CD4-positive, alpha-beta T cell treated with Interleukin-15 for 4 hours (primary cell): Measurements from ENCODE around the gene HGD.
"Not testable (repeated sequence)": the region's sequence is repeated elsewhere in the genome, so short reads cannot be mapped to it uniquely, and the experiment has no call there.

Experiments
- DNase-seq: peaks from one replicate; pipeline ENCODE4 v3.0.0-alpha.2; 2020; ENCODE audit warnings: low spot score

HGD gene

DNA sequence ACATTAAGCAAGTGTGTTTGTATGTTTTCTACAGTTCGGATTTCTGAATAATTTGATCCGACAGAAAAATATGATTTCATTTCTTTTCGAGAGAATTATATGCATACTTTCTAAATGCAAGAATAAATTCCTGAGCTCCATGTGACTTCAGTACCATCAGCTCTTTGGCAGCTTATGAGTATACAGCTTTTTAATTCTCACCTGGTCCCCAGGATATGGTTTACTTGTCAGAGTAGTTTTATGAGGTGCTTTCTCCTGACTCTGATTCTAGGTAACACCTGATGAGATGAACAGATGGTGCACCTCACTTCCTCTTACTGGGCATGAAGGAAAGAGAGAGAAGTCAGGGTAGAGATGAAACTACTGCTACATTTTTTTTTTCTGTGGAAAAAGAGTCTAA lies 3.1 kb downstream of the HGD start:
- no peak for DNase-seq

GRCh38 chr3:120678331-120678947 lies 3.6 kb downstream of the HGD start:
- DNase-seq = no peak

- not testable (repeated sequence) for DNase-seq
Observed at GRCh38 chr3:120677193-120677592, 4.8 kb downstream of the HGD start.

GRCh38 chr3:120673116-120673515 lies 8.9 kb downstream of the HGD start:
- DNase-seq = no peak

DNA sequence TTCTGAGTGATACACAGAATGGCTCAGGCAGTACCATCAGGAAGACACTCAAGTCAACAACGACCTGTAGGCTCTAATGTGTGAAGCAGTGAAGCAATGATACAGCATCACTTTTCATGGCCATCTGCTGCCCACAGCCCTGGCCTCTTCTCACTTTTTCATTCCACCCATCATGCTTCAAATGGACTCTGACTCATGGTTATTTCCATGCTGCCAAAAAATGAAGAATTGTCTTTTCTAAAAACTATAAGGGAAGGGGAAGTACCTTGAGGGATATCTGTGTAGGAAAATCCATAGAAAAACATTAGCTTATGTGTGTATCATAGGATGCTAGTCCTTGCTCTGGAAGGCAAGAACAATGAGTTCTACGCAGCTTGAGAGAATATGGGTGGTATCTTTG lies 11.5 kb downstream of the HGD start:
- DNase-seq = no peak

DNA sequence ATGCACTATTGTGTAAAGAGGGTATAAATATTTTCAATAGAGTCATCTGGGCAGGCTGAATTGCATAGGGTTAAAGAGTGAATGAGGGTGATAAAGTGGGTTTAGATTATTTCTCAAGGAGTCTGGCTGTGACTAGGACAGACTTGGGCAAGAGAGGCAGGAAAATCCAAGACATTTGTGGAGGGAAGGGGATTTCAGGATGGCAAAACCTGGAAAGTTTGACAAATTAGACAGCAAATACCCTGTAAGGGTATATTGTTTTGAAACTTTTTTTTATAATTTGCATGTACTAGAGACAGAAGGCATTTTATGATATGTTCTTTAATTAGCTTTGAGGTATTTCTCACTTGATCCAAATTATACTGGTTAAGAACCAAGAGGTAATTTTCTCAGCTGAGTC lies 17.1 kb downstream of the HGD start:
- DNase-seq = no peak

GRCh38 chr3:120661945-120662344 lies 20.1 kb downstream of the HGD start:
- DNase-seq = no peak

- DNase-seq = no peak
Observed at GRCh38 chr3:120661106-120661905, 20.7 kb downstream of the HGD start.

- DNase-seq = no peak
Observed at GRCh38 chr3:120659834-120660233, 22.2 kb downstream of the HGD start.

- DNase-seq = no peak
Observed at GRCh38 chr3:120659285-120659684, 22.8 kb downstream of the HGD start.

GRCh38 chr3:120652896-120653545 lies 29.0 kb downstream of the HGD start:
- no peak for DNase-seq

DNA sequence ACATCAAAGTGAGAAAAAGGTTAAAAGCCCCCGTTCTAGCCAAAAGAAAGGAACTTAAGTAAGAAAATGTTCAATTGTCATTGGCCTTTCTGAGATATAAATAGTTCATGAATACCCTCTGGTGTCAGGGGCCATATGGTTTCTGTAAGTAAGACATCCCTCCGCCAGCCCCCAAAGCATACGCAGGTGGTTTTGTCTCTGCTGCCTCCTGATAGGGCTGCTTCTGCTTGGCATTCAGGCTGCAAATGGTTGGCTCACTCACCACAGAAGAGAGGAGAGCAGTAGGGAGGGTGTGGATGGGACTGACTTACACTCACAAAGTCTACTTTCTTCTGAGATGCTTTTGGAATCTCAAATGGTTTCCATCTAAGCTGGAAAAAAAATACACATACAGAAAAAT lies 29.8 kb downstream of the HGD start:
- no peak for DNase-seq

GRCh38 chr3:120650311-120650710 lies 31.7 kb downstream of the HGD start:
- DNase-seq = no peak

DNA sequence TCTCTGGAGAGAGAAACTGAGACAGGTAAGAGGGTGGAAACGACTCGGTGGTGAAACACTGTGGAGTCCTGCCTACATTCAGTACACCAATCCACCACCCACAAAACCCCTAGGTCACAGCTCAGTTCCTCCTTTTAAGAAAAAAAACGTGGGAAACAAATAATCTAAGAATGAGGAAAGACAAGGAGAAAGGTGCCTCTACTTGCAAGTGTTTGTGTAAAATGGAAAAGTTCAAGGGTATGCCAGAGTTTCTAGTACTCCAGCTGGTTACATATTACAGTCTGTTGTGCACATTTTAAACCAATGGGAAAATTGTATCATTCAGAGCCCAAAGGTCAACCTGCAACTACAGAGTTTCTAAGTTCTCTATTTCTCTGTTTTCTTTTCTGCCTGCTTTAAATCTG lies 32.2 kb downstream of the HGD start:
- DNase-seq = no peak

DNA sequence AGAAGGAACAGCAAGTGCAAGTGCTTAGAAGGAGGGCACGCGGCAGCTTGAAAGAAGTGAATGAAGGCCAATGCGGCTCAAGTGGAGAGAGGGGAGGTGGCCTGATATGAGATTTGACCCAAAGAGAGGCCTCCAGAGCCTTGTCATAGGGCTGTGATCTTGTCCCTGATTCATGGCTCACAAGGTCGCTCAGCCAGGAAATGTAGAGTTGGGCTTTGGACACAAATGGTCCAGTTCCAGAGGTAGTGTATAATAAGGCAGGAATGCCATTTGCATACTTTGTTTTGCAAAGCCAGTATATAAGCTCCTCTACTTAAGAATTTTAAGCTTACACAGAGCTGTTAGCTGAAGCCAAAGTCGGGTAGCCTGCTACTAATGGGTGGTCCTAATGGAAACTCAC lies 33.7 kb downstream of the HGD start:
- DNase-seq = no peak

DNA sequence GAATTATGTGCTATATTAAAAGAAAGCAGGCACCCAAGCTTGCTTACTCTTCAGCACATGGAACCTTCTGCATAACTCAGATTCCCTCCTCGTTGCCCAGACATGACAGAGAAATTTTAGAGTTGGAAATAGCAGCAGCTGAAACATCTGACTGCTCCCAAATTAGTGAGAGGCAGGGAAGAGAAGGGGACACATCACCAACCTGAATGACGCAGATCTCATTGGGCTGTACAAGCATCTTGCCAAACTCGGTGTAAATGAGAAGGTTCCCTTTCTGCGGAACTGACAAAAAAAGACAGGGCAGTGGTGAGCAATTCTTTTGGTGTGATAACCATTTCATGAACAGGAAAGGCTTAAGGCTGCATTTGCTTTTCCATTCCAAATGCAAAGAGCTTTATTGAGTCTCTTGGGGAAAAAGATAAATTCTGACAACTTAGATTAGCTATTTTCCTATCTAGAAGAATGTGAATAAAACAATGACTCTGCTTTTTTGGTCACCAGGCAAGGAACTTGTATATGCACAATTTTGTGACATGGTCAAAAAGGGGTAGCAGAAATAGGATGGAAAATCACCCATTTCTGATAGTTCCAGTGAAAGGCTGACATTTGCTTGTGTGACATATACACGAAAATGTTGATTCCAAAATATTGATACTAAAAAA lies 35.1 kb downstream of the HGD start:
- no peak for DNase-seq

- no peak for DNase-seq
Observed at GRCh38 chr3:120645083-120645845, 36.8 kb downstream of the HGD start.

GRCh38 chr3:120642368-120642948 lies 39.6 kb downstream of the HGD start:
- no peak for DNase-seq

DNA sequence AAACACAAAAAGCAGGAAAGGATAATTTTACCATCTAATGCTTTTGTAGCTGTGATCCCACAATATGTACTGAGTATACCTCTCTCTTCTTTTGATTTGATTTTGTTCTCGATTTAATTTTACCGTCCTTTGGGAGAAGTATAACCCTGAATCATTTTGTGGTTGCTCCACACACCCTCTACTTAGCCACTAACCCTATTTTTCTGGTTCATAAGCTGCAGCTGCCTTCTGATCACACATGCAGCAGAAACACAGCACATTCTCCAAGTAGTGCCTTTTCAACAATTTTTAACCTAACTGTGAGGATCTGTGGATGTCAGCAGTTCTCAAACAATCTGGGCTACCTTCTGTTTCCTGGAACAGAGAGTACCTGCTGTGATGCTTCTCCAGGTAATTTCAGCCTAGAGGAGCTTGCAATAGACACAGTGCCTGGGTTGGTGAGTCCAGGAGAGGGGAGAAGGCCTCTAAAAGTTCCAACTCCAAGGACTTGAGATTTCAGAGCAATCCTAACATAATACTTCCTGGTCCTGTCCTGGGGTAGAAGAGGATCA lies 40.3 kb downstream of the HGD start:
- no peak for DNase-seq

DNA sequence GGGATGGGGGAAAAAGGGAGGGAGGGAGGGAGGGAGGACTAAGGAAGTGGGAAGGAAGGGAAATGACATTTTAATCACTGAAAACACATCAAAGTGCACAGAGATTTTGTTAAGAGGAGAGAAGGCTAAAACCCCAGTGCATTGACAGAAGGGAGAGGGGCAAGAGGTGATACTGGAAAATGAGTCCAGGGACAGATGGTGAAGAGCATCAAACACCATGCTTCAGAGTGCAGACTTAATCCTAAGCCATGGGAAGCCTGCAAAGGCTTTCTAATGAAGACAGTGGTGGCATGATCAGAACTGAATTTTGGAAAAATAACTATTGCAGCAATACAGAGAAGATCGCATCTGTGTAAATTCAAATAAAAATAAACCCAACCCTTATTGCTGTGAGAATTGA lies 41.8 kb downstream of the HGD start:
- no peak for DNase-seq

- not testable (repeated sequence) for DNase-seq
Observed at GRCh38 chr3:120638820-120639219, 43.2 kb downstream of the HGD start.
